Uterus (tissue), 2 donors: Measurements from ENCODE around the gene EEF2K.

Experiments
- CTCF ChIP-seq, 4 experiments: fragments of 200-600 bp in 2 of 4; fragments of 450-650 bp in 2 of 4; sonication (generic) in 2 of 4; IDR thresholded peaks; one replicate each; pipeline ENCODE4 v1.5.1; 2016 to 2019; ENCODE audit warnings: antibody characterized with exemption in 4 of 4, mild to moderate bottlenecking in 2 of 4, moderate library complexity in 1 of 4
- POLR2A ChIP-seq, 2 donors: fragments of 450-650 bp; IDR thresholded peaks; one replicate each; pipeline ENCODE4 v1.6.1; 2016; ENCODE audit warnings: antibody characterized with exemption in 2 of 2, mild to moderate bottlenecking in 1 of 2, moderate library complexity in 1 of 2

- TF ChIP-seq CTCF (IDR thresholded peaks at IDR 0.05): peak; percentile 70 to 86 (median 84)
- TF ChIP-seq POLR2A (IDR thresholded peaks at IDR 0.05): no peak
Observed at GRCh38 chr16:22188595-22189442, 17.3 kb upstream of the EEF2K start.
